IMR-90 (cell line): ENCODE data around the gene RAB23. TPM values are rescaled to one million over a fixed set of nuclear protein-coding genes. Genes with fewer than 3 reads are reported as not detected.

ENCODE experiments used
- ATAC-seq: fragments of 200-7000 bp; cut with Tn5 transposase; 2 replicates; pipeline ENCODE4 v1.9.1; 2020; ENCODE audit warnings: low read depth, mild to moderate bottlenecking, moderate library complexity
- BruUV-seq: library from RNA; stranded (reverse); fragments of 400-500 nt; replicated peaks from 2 replicates; lab custom pipeline; 2021; lab: Mats Ljungman, UMichigan
- CTCF ChIA-PET: fragments of 300-600 bp; formaldehyde crosslinking; extraction: SDS; loops from one replicate; lab custom pipeline; 2021; ENCODE audit warnings: antibody characterized with exemption; lab: Yijun Ruan, JAX
- POLR2A ChIA-PET: fragments of 300-600 bp; sonication (Branson Sonifier 250); formaldehyde crosslinking; loops from one replicate; lab custom pipeline; 2022; ENCODE audit warnings: antibody characterized with exemption; ENCODE audit not compliant: unreplicated experiment; lab: Charles Lee
- DNase-seq: peaks from one replicate; pipeline ENCODE4 v3.0.0; 2013
- H2AFZ ChIP-seq: replicated peaks from 2 replicates; pipeline ENCODE3; 2013; ENCODE audit warnings: low read length, mild to moderate bottlenecking; ENCODE audit not compliant: poor library complexity
- H2AK5ac ChIP-seq: 2 replicates; pipeline ENCODE4 v1.6.1; 2013; ENCODE audit warnings: low read depth, low read length, inconsistent platforms
- H2AK9ac ChIP-seq: replicated peaks from 2 replicates; pipeline ENCODE3; 2013; ENCODE audit warnings: mild to moderate bottlenecking, low read depth, low read length, moderate library complexity; ENCODE audit not compliant: poor library complexity
- H2BK120ac ChIP-seq: 2 replicates; pipeline ENCODE4 v1.6.1; 2013; ENCODE audit warnings: low read depth, low read length, inconsistent platforms
- H2BK15ac ChIP-seq: 3 replicates; pipeline ENCODE4 v1.6.1; 2013; ENCODE audit warnings: low read depth, low read length, inconsistent platforms
- H2BK20ac ChIP-seq: 2 replicates; pipeline ENCODE4 v1.6.1; 2013; ENCODE audit warnings: low read depth, mild to moderate bottlenecking, inconsistent platforms, low read length, moderate library complexity
- H2BK5ac ChIP-seq: 2 replicates; pipeline ENCODE4 v1.6.1; 2013; ENCODE audit warnings: mild to moderate bottlenecking, low read depth, low read length, inconsistent platforms; ENCODE audit not compliant: poor library complexity, severe bottlenecking
- H3K14ac ChIP-seq: replicated peaks from 2 replicates; pipeline ENCODE4 v1.6.1; 2013; ENCODE audit warnings: low read depth, low read length, inconsistent platforms
- H3K18ac ChIP-seq: 2 replicates; pipeline ENCODE4 v1.6.1; 2013; ENCODE audit warnings: low read depth, low read length, control low read depth
- H3K23ac ChIP-seq: 2 replicates; pipeline ENCODE4 v1.6.1; 2013; ENCODE audit warnings: low read depth, low read length, inconsistent platforms
- H3K27ac ChIP-seq: 2 replicates; pipeline ENCODE4 v1.5.1; 2013; ENCODE audit warnings: mild to moderate bottlenecking, control low read depth, low read length; ENCODE audit not compliant: insufficient read depth
- H3K27me3 ChIP-seq: 2 replicates; pipeline ENCODE4 v1.6.1; 2013; ENCODE audit warnings: low read length; ENCODE audit not compliant: control insufficient read depth, insufficient read depth
- H3K36me3 ChIP-seq: 2 replicates; pipeline ENCODE4 v1.6.1; 2013; ENCODE audit warnings: low read length, mixed read lengths; ENCODE audit not compliant: control insufficient read depth, insufficient read depth
- H3K4ac ChIP-seq: 2 replicates; pipeline ENCODE4 v1.6.1; 2013; ENCODE audit warnings: low read depth, low read length, inconsistent platforms
- H3K4me1 ChIP-seq: 2 replicates; pipeline ENCODE4 v1.6.1; 2013; ENCODE audit warnings: low read length, mixed read lengths; ENCODE audit not compliant: control insufficient read depth, insufficient read depth
- H3K4me2 ChIP-seq: 2 replicates; pipeline ENCODE4 v1.6.1; 2013; ENCODE audit warnings: low read depth, mild to moderate bottlenecking, control low read depth, low read length, moderate library complexity
- H3K4me3 ChIP-seq: 2 replicates; pipeline ENCODE4 v1.5.1; 2013; ENCODE audit warnings: low read depth, mild to moderate bottlenecking, control low read depth, low read length, moderate library complexity; ENCODE audit not compliant: insufficient read depth
- H3K56ac ChIP-seq: 2 replicates; pipeline ENCODE4 v1.6.1; 2013; ENCODE audit warnings: low read length, inconsistent platforms; ENCODE audit not compliant: insufficient read depth; ENCODE audit errors: extremely low read depth
- H3K79me1 ChIP-seq, 2 experiments: 2 replicates each; pipeline ENCODE4 v1.6.1; 2013; ENCODE audit warnings: low read length in 2 of 2, inconsistent platforms in 1 of 2, low read depth in 1 of 2
- H3K9ac ChIP-seq: 2 replicates; pipeline ENCODE4 v1.6.1; 2013; ENCODE audit warnings: low read depth, low read length, control low read depth
- H3K9me1 ChIP-seq: 2 replicates; pipeline ENCODE4 v1.6.1; 2013; ENCODE audit warnings: low read length, inconsistent platforms; ENCODE audit not compliant: insufficient read depth
- H3K9me3 ChIP-seq: 2 replicates; pipeline ENCODE4 v1.6.1; 2013; ENCODE audit warnings: low read length; ENCODE audit not compliant: control insufficient read depth, insufficient read depth
- H4K20me1 ChIP-seq: 2 replicates; pipeline ENCODE4 v1.6.1; 2013; ENCODE audit warnings: low read length, inconsistent platforms; ENCODE audit not compliant: insufficient read depth
- H4K5ac ChIP-seq: 2 replicates; pipeline ENCODE4 v1.6.1; 2013; ENCODE audit warnings: mild to moderate bottlenecking, low read depth, low read length, control low read depth
- H4K8ac ChIP-seq, 2 experiments: 2 replicates each; pipeline ENCODE4 v1.6.1; 2013; ENCODE audit warnings: low read depth in 2 of 2, low read length in 2 of 2, control low read depth in 1 of 2, inconsistent platforms in 1 of 2
- H4K91ac ChIP-seq: 2 replicates; pipeline ENCODE4 v1.6.1; 2013; ENCODE audit warnings: low read depth, low read length, inconsistent platforms; ENCODE audit not compliant: insufficient read depth
- BHLHE40 ChIP-seq: fragments of 150-350 bp; IDR thresholded peaks from 2 replicates; pipeline ENCODE4 v1.6.1; 2016; ENCODE audit warnings: mild to moderate bottlenecking, low read depth, low read length
- CEBPB ChIP-seq: IDR thresholded peaks from 2 replicates; pipeline ENCODE4 v1.6.1; 2012; ENCODE audit warnings: low read depth, low read length, improper control_type of control experiment
- CHD1 ChIP-seq: IDR thresholded peaks from 2 replicates; pipeline ENCODE4 v1.6.1; 2012; ENCODE audit warnings: low read depth, low read length, improper control_type of control experiment
- CTCF ChIP-seq: conservative IDR thresholded peaks from 2 replicates; pipeline ENCODE4 v1.5.1; 2012; ENCODE audit warnings: mild to moderate bottlenecking, low read depth, low read length, improper control_type of control experiment
- ELK1 ChIP-seq: fragments of 150-350 bp; IDR thresholded peaks from 2 replicates; pipeline ENCODE4 v1.6.1; 2016; ENCODE audit warnings: low read depth, mild to moderate bottlenecking, low read length, moderate library complexity, borderline replicate concordance
- FOS ChIP-seq: fragments of 150-350 bp; IDR thresholded peaks from 2 replicates; pipeline ENCODE4 v1.6.1; 2016; ENCODE audit warnings: low read depth, low read length
- MAFK ChIP-seq: IDR thresholded peaks from 2 replicates; pipeline ENCODE4 v1.6.1; 2012; ENCODE audit warnings: low read depth, low read length, improper control_type of control experiment
- MAZ ChIP-seq: IDR thresholded peaks from 2 replicates; pipeline ENCODE4 v1.6.1; 2012; ENCODE audit warnings: low read depth, mild to moderate bottlenecking, low read length, improper control_type of control experiment, moderate library complexity, borderline replicate concordance
- MXI1 ChIP-seq: IDR thresholded peaks from 2 replicates; pipeline ENCODE4 v1.6.1; 2012; ENCODE audit warnings: low read depth, mild to moderate bottlenecking, low read length, moderate library complexity, borderline replicate concordance
- NFE2L2 ChIP-seq: fragments of 150-350 bp; IDR thresholded peaks from 2 replicates; pipeline ENCODE4 v1.6.1; 2016; ENCODE audit warnings: low read depth, mild to moderate bottlenecking, low read length
- POLR2A ChIP-seq: IDR thresholded peaks from 2 replicates; pipeline ENCODE4 v1.6.1; 2012; ENCODE audit warnings: mild to moderate bottlenecking, low read depth, low read length
- RAD21 ChIP-seq: IDR thresholded peaks from 2 replicates; pipeline ENCODE4 v1.6.1; 2012; ENCODE audit warnings: low read length, improper control_type of control experiment
- RCOR1 ChIP-seq: IDR thresholded peaks from 2 replicates; pipeline ENCODE4 v1.6.1; 2012; ENCODE audit warnings: mild to moderate bottlenecking, low read length, improper control_type of control experiment; ENCODE audit not compliant: insufficient replicate concordance
- RFX5 ChIP-seq: IDR thresholded peaks from 2 replicates; pipeline ENCODE4 v1.8.0; 2012; ENCODE audit warnings: low read depth, mild to moderate bottlenecking, low read length, moderate library complexity
- WGBS, 2 experiments: methylation state at CpG; one replicate each; pipeline versions ENCODE4 v1.1.5 to v1.1.7; 2013; ENCODE audit warnings: missing lambda C conversion rate in 2 of 2; ENCODE audit not compliant: insufficient read length in 1 of 2; ENCODE audit errors: extremely low coverage in 2 of 2; 5-methylcytosine and 5-hydroxymethylcytosine counted together
- dilution Hi-C: fragments of 300-500 bp; cut with HindIII; formaldehyde crosslinking; loops from one replicate; pipeline ENCODE4 v1.14.3; 2018; ENCODE audit warnings: low sequenced_read_pairs; ENCODE audit not compliant: unreplicated experiment
- in situ Hi-C: fragments of 300-500 bp; cut with MboI; formaldehyde crosslinking; loops from 3 replicates; pipeline ENCODE4 v1.14.3; 2019; ENCODE audit warnings: low sequenced_read_pairs, inconsistent platforms, mixed read lengths
- intact Hi-C: fragments of 100-400 bp; cut with micrococcal nuclease; formaldehyde crosslinking; loops from 2 replicates; pipeline ENCODE4 v1.10.0; 2022
- polyA plus RNA-seq, 3 experiments: library from polyadenylated mRNA; depleted of rRNA; stranded (reverse); fragments of >200 nt; gene quantifications; 2 replicates each; pipeline ENCODE4 v1.2.3, GENCODE V29; 2012; ENCODE audit warnings: low replicate concordance in 1 of 3
- total RNA-seq: library from RNA; depleted of rRNA; stranded (reverse); fragments of >200 nt; gene quantifications from 2 replicates; pipeline ENCODE4 v1.2.3, GENCODE V29; 2012
- TF ChIP-seq, protein P1 (sequence below): fragments of 150-350 bp; IDR thresholded peaks from 2 replicates; pipeline ENCODE4 v1.6.1; 2017; ENCODE audit warnings: mild to moderate bottlenecking, antibody characterized with exemption, low read length, low read depth

The RAB23 gene
- total and polyA plus RNA-seq, 2 of the 4 experiments (the other 2 are of a cell fraction), result 10.8 to 13.3 TPM

DNA sequence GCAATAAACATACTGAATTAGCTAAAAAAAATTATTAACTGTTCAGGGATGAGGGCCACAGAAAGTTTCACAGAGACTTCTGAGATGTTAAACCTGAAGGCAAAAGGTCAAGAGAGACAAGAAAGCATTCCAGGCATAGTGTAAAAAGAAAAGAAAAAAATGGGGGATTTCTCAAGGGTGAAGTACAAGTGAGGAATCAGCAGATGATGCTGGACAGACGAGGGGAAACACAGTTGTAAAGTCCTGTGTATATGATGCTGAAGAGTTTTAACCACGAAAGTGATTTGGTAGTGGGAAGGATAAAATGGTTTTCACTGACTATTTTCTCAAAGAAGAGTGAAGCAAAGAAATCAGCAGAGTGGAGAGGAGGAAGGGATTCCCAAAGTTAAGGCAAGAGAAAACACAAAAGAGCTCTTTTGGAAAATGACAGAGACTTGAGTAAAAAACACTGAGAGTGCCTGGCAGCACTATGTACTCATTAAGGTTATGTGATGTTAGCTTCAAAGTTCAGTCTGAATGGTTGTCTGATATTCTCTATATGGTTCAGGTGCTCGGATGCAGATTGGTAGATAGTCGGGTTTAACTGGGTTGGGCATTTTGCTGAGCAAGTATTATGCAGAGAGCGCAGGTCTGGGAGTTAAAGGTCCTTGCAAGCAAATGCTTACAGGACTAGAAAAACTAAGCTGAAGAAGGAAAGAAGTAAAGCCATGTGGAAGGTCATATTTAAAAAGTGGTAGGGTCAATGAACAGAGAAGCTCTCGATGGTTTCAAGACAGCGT is 16.4 kb downstream of the RAB23 start:
- H3K36me3 ChIP-seq, result peaks cover 6% of the 10 kb centered on the region
- H4K20me1 ChIP-seq, result peaks cover 22% of the 10 kb centered on the region; the same call in 1 of the 2 replicates
- WGBS, 2 experiments, result 100% methylated on average over 6 of the region's 7 CpGs; no CpG with 5 or more reads in 1 of the 2 experiments
- BruUV-seq, result no TSS peak
- H3K9ac ChIP-seq, result no peak overlapping the region
- H4K8ac ChIP-seq, result no peak overlapping the region
- no peak overlapping the region for H4K5ac ChIP-seq
- H2AK9ac ChIP-seq, result no peak overlapping the region
- no peak overlapping the region for H4K91ac ChIP-seq
- no peak overlapping the region for H3K27ac ChIP-seq
- intact Hi-C loops (no loop called here), dilution Hi-C loops (no loop called here), in situ Hi-C loops (no loop called here)
- H3K23ac ChIP-seq, result no peak overlapping the region
- H2BK5ac ChIP-seq, result no peak overlapping the region
- ChIA-PET POLR2A (no interaction called here), CTCF (interaction anchor here (0.6 to 2.0 kb wide), 2 partner anchors 16 to 290 kb away, joined by 3 to 6 read pairs; partner anchors contain the start of gene RAB23)
- H2BK20ac ChIP-seq, result no peak overlapping the region
- no peak overlapping the region for H3K4me3 ChIP-seq
- H2AFZ ChIP-seq, result no peak overlapping the region
- H3K18ac ChIP-seq, result no peak overlapping the region
- peaks cover 30 to 66% of the 10 kb centered on the region in 2 experiments for H3K79me1 ChIP-seq
- no peak for DNase-seq
- no peak overlapping the region for H2AK5ac ChIP-seq
- H3K9me3 ChIP-seq, result no peaks in the 10 kb centered on the region
- no peak overlapping the region for H3K4me2 ChIP-seq
- no peak overlapping the region for H3K4ac ChIP-seq
- H3K4me1 ChIP-seq, result peaks cover 12% of the 10 kb centered on the region
- no peaks in the 10 kb centered on the region for H3K27me3 ChIP-seq
- H2BK120ac ChIP-seq, result no peak overlapping the region
- peak overlapping the region; percentile 3; the same call in 1 of the 2 replicates for H3K14ac ChIP-seq
- H3K56ac ChIP-seq, result no peak overlapping the region
- ATAC-seq, result peak; percentile 36
- no peak overlapping the region for H2BK15ac ChIP-seq
- H3K9me1 ChIP-seq, result peaks cover 11% of the 10 kb centered on the region
- TF ChIP-seq BHLHE40 (no peak), RCOR1 (no peak), ELK1 (no peak), RFX5 (no peak), MAZ (no peak), FOS (no peak), CHD1 (no peak), MXI1 (no peak), NFE2L2 (no peak), POLR2A (no peak), RAD21 (no peak), MAFK (no peak), CTCF (no peak), CEBPB (no peak)
- TF ChIP-seq, protein P1, sequence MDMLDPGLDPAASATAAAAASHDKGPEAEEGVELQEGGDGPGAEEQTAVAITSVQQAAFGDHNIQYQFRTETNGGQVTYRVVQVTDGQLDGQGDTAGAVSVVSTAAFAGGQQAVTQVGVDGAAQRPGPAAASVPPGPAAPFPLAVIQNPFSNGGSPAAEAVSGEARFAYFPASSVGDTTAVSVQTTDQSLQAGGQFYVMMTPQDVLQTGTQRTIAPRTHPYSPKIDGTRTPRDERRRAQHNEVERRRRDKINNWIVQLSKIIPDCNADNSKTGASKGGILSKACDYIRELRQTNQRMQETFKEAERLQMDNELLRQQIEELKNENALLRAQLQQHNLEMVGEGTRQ, result no peak
